GM13976 (cell line): ENCODE data around the gene TIMP3.

Experiments used
- DNase-seq: peaks from one replicate; pipeline ENCODE4 v3.0.0; 2012; ENCODE audit warnings: low spot score
- CTCF ChIP-seq: IDR thresholded peaks from 2 replicates; pipeline ENCODE4 v1.5.1; 2012; ENCODE audit warnings: borderline replicate concordance, mild to moderate bottlenecking; ENCODE audit not compliant: insufficient read depth; ENCODE audit errors: extremely low read depth, missing control alignments, control extremely low read depth
- in situ Hi-C: fragments of 300-500 bp; cut with MboI; formaldehyde crosslinking; loops from one replicate; pipeline ENCODE4 v1.12.0; 2022; ENCODE audit warnings: low sequenced_read_pairs, mixed read lengths, inconsistent platforms; ENCODE audit not compliant: unreplicated experiment

The TIMP3 gene

GRCh38 chr22:32800158-32800882, 1.2 kb upstream of the TIMP3 start:
- DNase-seq: no peak
- in situ Hi-C loops: no loop called here
- no peak for TF ChIP-seq CTCF

GRCh38 chr22:32800994-32801536, 440 bp upstream of the TIMP3 start:
- in situ Hi-C loops: no loop called here
- no peak for DNase-seq
- TF ChIP-seq CTCF: no peak

GRCh38 chr22:32802237-32802765, 796 bp downstream of the TIMP3 start:
- no peak for TF ChIP-seq CTCF
- no peak for DNase-seq
- in situ Hi-C loops: no loop called here

GRCh38 chr22:32803020-32803737, 1.7 kb downstream of the TIMP3 start:
- no peak for TF ChIP-seq CTCF
- in situ Hi-C loops: no loop called here
- DNase-seq: no peak

GRCh38 chr22:32803738-32804435, 2.4 kb downstream of the TIMP3 start:
- DNase-seq: no peak
- no peak for TF ChIP-seq CTCF
- in situ Hi-C loops: no loop called here

GRCh38 chr22:32804531-32805360, 3.2 kb downstream of the TIMP3 start:
- in situ Hi-C loops: no loop called here
- no peak for TF ChIP-seq CTCF
- DNase-seq: no peak
